Measurements from ENCODE around the gene HPCAL1.

Gene HPCAL1

GRCh38 chr2:10269711-10270610 lies 32.7 kb upstream of the HPCAL1 start:
- no peak for DNase-seq (ENCODE audit: low read depth)

- no peak for DNase-seq (ENCODE audit: low read depth)
Measured at GRCh38 chr2:10271509-10271908, 31.2 kb upstream of the HPCAL1 start.

GRCh38 chr2:10271946-10272345 lies 30.8 kb upstream of the HPCAL1 start:
- DNase-seq (ENCODE audit: low read depth): no peak

- DNase-seq (ENCODE audit: low read depth): no peak
Measured at GRCh38 chr2:10272464-10272863, 30.2 kb upstream of the HPCAL1 start.

- no peak for DNase-seq (ENCODE audit: low read depth)
Measured at GRCh38 chr2:10273215-10274175, 29.2 kb upstream of the HPCAL1 start.

GRCh38 chr2:10274376-10274775 lies 28.3 kb upstream of the HPCAL1 start:
- no peak for DNase-seq (ENCODE audit: low read depth)

GRCh38 chr2:10274983-10275802 lies 27.5 kb upstream of the HPCAL1 start:
- DNase-seq (ENCODE audit: low read depth): no peak

- no peak for DNase-seq (ENCODE audit: low read depth)
Measured at GRCh38 chr2:10276481-10277292, 26.0 kb upstream of the HPCAL1 start.

GRCh38 chr2:10277293-10278028 lies 25.2 kb upstream of the HPCAL1 start:
- DNase-seq (ENCODE audit: low read depth): no peak

- no peak for DNase-seq (ENCODE audit: low read depth)
Measured at GRCh38 chr2:10278029-10278762, 24.5 kb upstream of the HPCAL1 start.

GRCh38 chr2:10278763-10279471 lies 23.8 kb upstream of the HPCAL1 start:
- DNase-seq (ENCODE audit: low read depth): no peak

- DNase-seq (ENCODE audit: low read depth): no peak
Measured at GRCh38 chr2:10279472-10279870, 23.2 kb upstream of the HPCAL1 start.

GRCh38 chr2:10279946-10280463 lies 22.7 kb upstream of the HPCAL1 start:
- no peak for DNase-seq (ENCODE audit: low read depth)

- no peak for DNase-seq (ENCODE audit: low read depth)
Measured at GRCh38 chr2:10281891-10282290, 20.8 kb upstream of the HPCAL1 start.

- no peak for DNase-seq (ENCODE audit: low read depth)
Measured at GRCh38 chr2:10282611-10283105, 20.0 kb upstream of the HPCAL1 start.

- DNase-seq (ENCODE audit: low read depth): no peak
Measured at GRCh38 chr2:10283106-10284062, 19.3 kb upstream of the HPCAL1 start.

- no peak for DNase-seq (ENCODE audit: low read depth)
Measured at GRCh38 chr2:10284108-10284870, 18.4 kb upstream of the HPCAL1 start.
